Pancreas (tissue), 10 donors: Measurements from ENCODE around the gene ESRRB. TPM values are rescaled to one million over a fixed set of nuclear protein-coding genes. Genes with fewer than 3 reads are reported as not detected.

Source experiments
- ATAC-seq, 4 donors: fragments of 200-7000 bp; cut with Tn5 transposase; one replicate each; pipeline versions ENCODE4 v1.8.0 to v1.9.1; 2020; ENCODE audit warnings: mild to moderate bottlenecking in 4 of 4, moderate library complexity in 4 of 4
- DNase-seq, 6 donors: peaks; one replicate each; pipeline ENCODE4 v3.0.0-alpha.2; 2020
- FAIRE-seq: peaks from 2 replicates; lab custom pipeline; 2012; peaks lifted over from hg19 to GRCh38; lab: Jason Lieb, UNC
- H3K27ac ChIP-seq, 4 donors: fragments of 200-600 bp; sonication (generic); 1 replicate in 3 of 4; 2 replicates in 1 of 4; pipeline versions ENCODE4 v1.5.0 to v1.8.0; 2020
- H3K27me3 ChIP-seq, 4 donors: fragments of 200-600 bp; one replicate each; pipeline ENCODE4 v1.8.0; 2021
- H3K36me3 ChIP-seq, 3 donors: fragments of 200-600 bp; sonication (generic) in 1 of 3; one replicate each; pipeline versions ENCODE4 v1.5.0 to v1.8.0; 2020 to 2021
- H3K4me1 ChIP-seq, 3 donors: fragments of 200-600 bp; one replicate each; pipeline ENCODE4 v1.8.0; 2021
- H3K4me3 ChIP-seq, 4 donors: fragments of 200-600 bp; sonication (generic) in 2 of 4; one replicate each; pipeline versions ENCODE4 v1.5.0 to v1.8.0; 2020 to 2021
- H3K9me3 ChIP-seq, 4 donors: fragments of 200-600 bp; one replicate each; pipeline ENCODE4 v1.8.0; 2021
- CTCF ChIP-seq, 4 donors: fragments of 200-600 bp; sonication (generic) in 3 of 4; IDR thresholded peaks; one replicate each; pipeline versions ENCODE4 v1.5.0 to v1.8.0; 2021; ENCODE audit warnings: antibody characterized with exemption in 4 of 4
- WGBS, 2 donors: extraction: QIAGEN DNeasy Blood & Tissue Kit; methylation state at CpG; one replicate each; pipeline ENCODE4 v1.1.7; 2013; 5-methylcytosine and 5-hydroxymethylcytosine counted together
- intact Hi-C, 3 donors: fragments of 100-400 bp; cut with DNase I; formaldehyde crosslinking; loops; one replicate each; pipeline versions ENCODE4 v1.11.1 to v1.14.2; 2022
- polyA plus RNA-seq, 2 donors: library from polyadenylated mRNA; stranded (reverse); fragments of 200-250 nt; gene quantifications; one replicate each; pipeline ENCODE4 v1.2.3, GENCODE V29; 2013
- total RNA-seq, 6 donors: library from RNA; stranded (reverse); fragmentation: NEBNext Ultra II Directional in 4 of 6; extraction: Animal tissue kit (Norgen Biotek cat#: 25700) in 4 of 6; gene quantifications; one replicate each; pipeline versions ENCODE4 v1.2.1 to v1.2.4, GENCODE V29; 2021 to 2023
- donor health status: healthy with polysubstance abuse.
- donor health status: DM: no; HTN: no; CAD: no; lungs with moderate emphysema.
- donor health status: DM: no; HTN: no; CAD: no.
- donor health status: control.
- donor health status: control.
- donor health status: Bipolar disorder and iron deficiency.
- donor health status: DM: yes; HTN: yes; CAD: no.
- donor health status: DM: no; HTN: no; CAD: no.
- donor health status: DM: no; HTN: no; CAD: no.
- donor health status: DM: yes; HTN: yes; CAD: no.

ESRRB gene
- total and polyA plus RNA-seq, 8 donors, result 0.14 to 0.85 (median 0.50) TPM; not detected in 2

GRCh38 chr14:76373456-76373855 is 2.5 kb upstream of the ESRRB start:
- no peaks in the 10 kb centered on the region for H3K9me3 ChIP-seq
- no peak for FAIRE-seq
- 66 to 78% methylated on average over 3 of the region's 3 CpGs for WGBS, 2 donors
- H3K4me3 ChIP-seq, result no peak overlapping the region
- H3K27me3 ChIP-seq, result peaks cover 0 to 7% (median 0%) of the 10 kb centered on the region in 4 donors
- no peak for TF ChIP-seq CTCF (IDR thresholded peaks at IDR 0.05)
- intact Hi-C loops, result no loop called here
- DNase-seq, result no peak
- H3K27ac ChIP-seq, result no peak overlapping the region
- no peak for ATAC-seq
- H3K4me1 ChIP-seq, result peaks cover 0 to 10% (median 4%) of the 10 kb centered on the region in 3 donors
- H3K36me3 ChIP-seq, result no peaks in the 10 kb centered on the region

GRCh38 chr14:76375484-76375883 is 453 bp upstream of the ESRRB start:
- TF ChIP-seq CTCF (IDR thresholded peaks at IDR 0.05), result no peak
- H3K4me1 ChIP-seq, result peaks cover 0 to 10% (median 4%) of the 10 kb centered on the region in 3 donors
- peaks cover 0 to 14% (median 0%) of the 10 kb centered on the region in 4 donors for H3K27me3 ChIP-seq
- no peak for DNase-seq
- no peak for FAIRE-seq
- no peak for ATAC-seq
- no peaks in the 10 kb centered on the region for H3K36me3 ChIP-seq
- intact Hi-C loops, result no loop called here
- 23 to 34% methylated on average over 7 of the region's 7 CpGs for WGBS, 2 donors
- no peak overlapping the region for H3K27ac ChIP-seq
- H3K9me3 ChIP-seq, result no peaks in the 10 kb centered on the region
- H3K4me3 ChIP-seq, result no peak overlapping the region

GRCh38 chr14:76376409-76376877 is 506 bp downstream of the ESRRB start:
- H3K4me3 ChIP-seq, result peak overlapping the region; percentile 15 to 48 (median 27)
- ATAC-seq, result peak in 1 of 4 donors; percentile 8
- no peak for TF ChIP-seq CTCF (IDR thresholded peaks at IDR 0.05)
- intact Hi-C loops, result no loop called here
- DNase-seq, result no peak
- WGBS, 2 donors, result 1 to 2% methylated on average over 16 of the region's 16 CpGs
- H3K9me3 ChIP-seq, result no peaks in the 10 kb centered on the region
- H3K36me3 ChIP-seq, result no peaks in the 10 kb centered on the region
- peaks cover 0 to 14% (median 0%) of the 10 kb centered on the region in 4 donors for H3K27me3 ChIP-seq
- H3K4me1 ChIP-seq, result peaks cover 0 to 10% (median 4%) of the 10 kb centered on the region in 3 donors
- H3K27ac ChIP-seq, result no peak overlapping the region
- FAIRE-seq, result no peak

GRCh38 chr14:76376878-76377734 is 1.2 kb downstream of the ESRRB start:
- TF ChIP-seq CTCF (IDR thresholded peaks at IDR 0.05), result no peak
- Histone ChIP-seq H3K27ac (no peak overlapping the region), H3K27me3 (peaks cover 0 to 21% (median 0%) of the 10 kb centered on the region in 4 donors), H3K4me1 (peaks cover 0 to 10% (median 4%) of the 10 kb centered on the region in 3 donors), H3K9me3 (no peaks in the 10 kb centered on the region), H3K36me3 (no peaks in the 10 kb centered on the region), H3K4me3 (peak overlapping the region; percentile 4 to 48 (median 27))
- FAIRE-seq (no peak), ATAC-seq (peak; percentile 42 to 61 (median 46)), DNase-seq (peak in 3 of 6 donors; percentile 12 to 65 (median 37))
- WGBS, 2 donors, result 0 to 1% methylated on average over 78 to 80 of the region's 80 CpGs
- intact Hi-C loops, result no loop called here
